HepG2 (cell line): ENCODE results near the gene FBXW12. TPM values are rescaled to one million over a fixed set of nuclear protein-coding genes. Genes with fewer than 3 reads are reported as not detected.

Experiments used
- ARHGAP35 ChIP-seq: sonication (generic); formaldehyde crosslinking; IDR thresholded peaks from 2 replicates; pipeline ENCODE4 v1.9.0; 2022; ENCODE audit warnings: mild to moderate bottlenecking, inconsistent platforms, moderate library complexity, missing genetic modification reagents, borderline replicate concordance
- ATF3 ChIP-seq: sonication (generic); formaldehyde crosslinking; IDR thresholded peaks from 2 replicates; pipeline ENCODE4 v1.4.0; 2020; ENCODE audit warnings: missing genetic modification reagents
- BATF2 ChIP-seq: sonication (generic); formaldehyde crosslinking; IDR thresholded peaks from 2 replicates; pipeline ENCODE4 v1.8.0; 2022; ENCODE audit warnings: mild to moderate bottlenecking, missing genetic modification reagents, moderate library complexity
- BRD4 ChIP-seq: sonication (generic); formaldehyde crosslinking; IDR thresholded peaks from 2 replicates; pipeline ENCODE4 v1.4.0; 2020; ENCODE audit warnings: missing genetic modification reagents
- CBFB ChIP-seq: sonication (generic); formaldehyde crosslinking; IDR thresholded peaks from 2 replicates; pipeline ENCODE4 v1.4.0; 2020; ENCODE audit warnings: missing genetic modification reagents
- CCDC6 ChIP-seq: sonication (generic); formaldehyde crosslinking; IDR thresholded peaks from 2 replicates; pipeline ENCODE4 v1.8.1; 2022; ENCODE audit warnings: mild to moderate bottlenecking, missing genetic modification reagents, moderate library complexity
- E2F1 ChIP-seq: sonication (generic); formaldehyde crosslinking; IDR thresholded peaks from 2 replicates; pipeline ENCODE4 v1.5.0; 2020; ENCODE audit warnings: missing genetic modification reagents
- EEA1 ChIP-seq: sonication (generic); formaldehyde crosslinking; IDR thresholded peaks from 2 replicates; pipeline ENCODE4 v1.5.1; 2020; ENCODE audit warnings: mild to moderate bottlenecking, missing genetic modification reagents, borderline replicate concordance
- JARID2 ChIP-seq: sonication (generic); formaldehyde crosslinking; IDR thresholded peaks from 2 replicates; pipeline ENCODE4 v1.8.1; 2023; ENCODE audit warnings: missing genetic modification reagents, inconsistent platforms; ENCODE audit not compliant: insufficient replicate concordance
- KDM1A ChIP-seq: IDR thresholded peaks from 2 replicates; pipeline ENCODE4 v1.6.1; 2016; ENCODE audit warnings: missing compliant biosample characterization
- MEIS2 ChIP-seq: sonication (generic); formaldehyde crosslinking; IDR thresholded peaks from 2 replicates; pipeline ENCODE4 v1.9.0; 2021; ENCODE audit warnings: mild to moderate bottlenecking, missing genetic modification reagents
- MTF2 ChIP-seq: sonication (generic); formaldehyde crosslinking; IDR thresholded peaks from 2 replicates; pipeline ENCODE4 v1.5.0; 2020; ENCODE audit warnings: missing genetic modification reagents, borderline replicate concordance
- PCBP2 ChIP-seq: fragments of 200-400 bp; formaldehyde crosslinking; optimal IDR thresholded peaks from 2 replicates; pipeline ENCODE3; 2018; ENCODE audit warnings: low read length, low read depth; ENCODE audit not compliant: poor library complexity, severe bottlenecking
- PLSCR1 ChIP-seq: sonication (generic); formaldehyde crosslinking; IDR thresholded peaks from 2 replicates; pipeline ENCODE4 v1.5.0; 2020; ENCODE audit warnings: missing genetic modification reagents, mild to moderate bottlenecking, borderline replicate concordance
- PRMT3 ChIP-seq: sonication (generic); formaldehyde crosslinking; IDR thresholded peaks from 2 replicates; pipeline ENCODE4 v1.8.1; 2022; ENCODE audit warnings: low read depth, mild to moderate bottlenecking, moderate library complexity, missing genetic modification reagents, borderline replicate concordance
- RNF2 ChIP-seq: fragments of 450-650 bp; conservative IDR thresholded peaks from 2 replicates; pipeline ENCODE4 v1.6.1; 2016; ENCODE audit warnings: low read depth
- RNF219 ChIP-seq: sonication (generic); formaldehyde crosslinking; IDR thresholded peaks from 2 replicates; pipeline ENCODE4 v1.5.0; 2020; ENCODE audit warnings: mild to moderate bottlenecking, missing genetic modification reagents
- SMAD9 ChIP-seq: sonication (generic); formaldehyde crosslinking; IDR thresholded peaks from 2 replicates; pipeline ENCODE4 v1.5.1; 2020; ENCODE audit warnings: mild to moderate bottlenecking, missing genetic modification reagents
- ZFP36L2 ChIP-seq: sonication (generic); formaldehyde crosslinking; IDR thresholded peaks from 2 replicates; pipeline ENCODE4 v1.4.0; 2020; ENCODE audit warnings: missing genetic modification reagents
- ZFP41 ChIP-seq: sonication (generic); formaldehyde crosslinking; IDR thresholded peaks from 2 replicates; pipeline ENCODE4 v1.4.0; 2020; ENCODE audit warnings: mild to moderate bottlenecking, missing genetic modification reagents, borderline replicate concordance
- ZFP62 ChIP-seq: sonication (generic); formaldehyde crosslinking; IDR thresholded peaks from 2 replicates; pipeline ENCODE4 v1.4.0; 2020; ENCODE audit warnings: missing genetic modification reagents
- ZFP90 ChIP-seq: sonication (generic); formaldehyde crosslinking; IDR thresholded peaks from 2 replicates; pipeline ENCODE4 v1.8.0; 2022; ENCODE audit warnings: missing genetic modification reagents, mild to moderate bottlenecking, inconsistent platforms, borderline replicate concordance
- ZNF350 ChIP-seq: sonication (generic); formaldehyde crosslinking; IDR thresholded peaks from 2 replicates; pipeline ENCODE4 v1.4.0; 2020; ENCODE audit warnings: mild to moderate bottlenecking, low read depth, missing genetic modification reagents, borderline replicate concordance
- ZNF556 ChIP-seq: sonication (generic); formaldehyde crosslinking; IDR thresholded peaks from 2 replicates; pipeline ENCODE4 v1.4.0; 2020; ENCODE audit warnings: mild to moderate bottlenecking, missing genetic modification reagents, borderline replicate concordance
- ZNF570 ChIP-seq: sonication (generic); formaldehyde crosslinking; IDR thresholded peaks from 2 replicates; pipeline ENCODE4 v1.4.0; 2020; ENCODE audit warnings: mild to moderate bottlenecking, missing genetic modification reagents, borderline replicate concordance
- ZNF607 ChIP-seq: sonication (generic); formaldehyde crosslinking; IDR thresholded peaks from 2 replicates; pipeline ENCODE4 v1.5.1; 2020; ENCODE audit warnings: missing genetic modification reagents, mild to moderate bottlenecking, borderline replicate concordance
- ZNF788 ChIP-seq: sonication (generic); formaldehyde crosslinking; IDR thresholded peaks from 2 replicates; pipeline ENCODE4 v1.5.0; 2020; ENCODE audit warnings: mild to moderate bottlenecking, missing genetic modification reagents, borderline replicate concordance
- polyA plus RNA-seq, 8 experiments: library from polyadenylated mRNA; depleted of rRNA in 3 of 8; stranded (reverse) in 7 of 8; unstranded in 1 of 8; fragments of >200 nt; fragmentation: Illumina TruSeq in 4 of 8; extraction: Trizol in 4 of 8; gene quantifications; 2 replicates each; pipeline versions ENCODE4 v1.2.1 to v1.2.3, GENCODE V29; 2011 to 2016; ENCODE audit warnings: low read depth in 4 of 8, missing spikeins in 1 of 8, mixed read lengths in 1 of 8; ENCODE audit not compliant: insufficient read depth in 1 of 8
- total RNA-seq, 5 experiments: library from RNA; depleted of rRNA; stranded (reverse); fragments of >200 nt; fragmentation: Illumina TruSeq; extraction: Trizol; gene quantifications; 2 replicates each; pipeline ENCODE4 v1.2.3, GENCODE V29; 2016; ENCODE audit warnings: low read depth in 1 of 5

Gene FBXW12
- total and polyA plus RNA-seq, 2 of the 13 experiments (the other 11 are each of a cell fraction or from before 2014, with no cell fraction given): not detected

GRCh38 chr3:48428088-48428571 is 56.1 kb downstream of the FBXW12 start (continued):
- no peak for TF ChIP-seq RNF219 (CRISPR knock-in tag)
- TF ChIP-seq MEIS2 (CRISPR knock-in tag): no peak
- TF ChIP-seq MTF2 (CRISPR knock-in tag): no peak
- no peak for TF ChIP-seq ZNF556 (CRISPR knock-in tag)
- TF ChIP-seq PLSCR1 (CRISPR knock-in tag): no peak
- peak; percentile 7; the same call in 1 of the 2 replicates for TF ChIP-seq ZNF788 (CRISPR knock-in tag)
- TF ChIP-seq ZFP90 (CRISPR knock-in tag): peak; percentile 57; the same call in 1 of the 2 replicates
- no peak for TF ChIP-seq ARHGAP35 (CRISPR knock-in tag)
- TF ChIP-seq SMAD9 (CRISPR knock-in tag): no peak
- TF ChIP-seq ZFP62 (CRISPR knock-in tag): no peak
- no peak for TF ChIP-seq ZNF570
- no peak for TF ChIP-seq ATF3 (CRISPR knock-in tag)
- no peak for TF ChIP-seq ZFP36L2 (CRISPR knock-in tag)
- TF ChIP-seq BATF2 (CRISPR knock-in tag): no peak
- no peak for TF ChIP-seq BRD4 (CRISPR knock-in tag)
- peak; percentile 19; the same call in 1 of the 2 replicates for TF ChIP-seq ZNF350 (CRISPR knock-in tag)
- TF ChIP-seq CBFB (CRISPR knock-in tag): no peak
- no peak for TF ChIP-seq ZFP41
- no peak for TF ChIP-seq PCBP2
- peak; percentile 44; the same call in 1 of the 2 replicates for TF ChIP-seq CCDC6 (CRISPR knock-in tag)
- no peak for TF ChIP-seq EEA1 (CRISPR knock-in tag)
- no peak for TF ChIP-seq RNF2
- no peak for TF ChIP-seq KDM1A (CRISPR knock-in tag)
- no peak for TF ChIP-seq PRMT3 (CRISPR knock-in tag)
- TF ChIP-seq ZNF607 (CRISPR knock-in tag): no peak
- TF ChIP-seq E2F1 (CRISPR knock-in tag): no peak
- no peak for TF ChIP-seq JARID2 (CRISPR knock-in tag)
